Peyer's patch (tissue), 4 donors: ENCODE results near the gene SLC5A6. TPM values are rescaled to one million over a fixed set of nuclear protein-coding genes. Genes with fewer than 3 reads are reported as not detected.

Experiments used
- DNase-seq, 3 donors: peaks; one replicate each; pipeline ENCODE4 v3.0.0-alpha.2; 2017 to 2019
- H3K27ac ChIP-seq, 4 donors: fragments of 200-600 bp; sonication (generic); one replicate each; pipeline ENCODE4 v1.5.1; 2016 to 2019
- H3K27me3 ChIP-seq, 2 donors: fragments of 200-600 bp; sonication (generic); one replicate each; pipeline ENCODE4 v1.5.1; 2019
- H3K36me3 ChIP-seq, 3 donors: fragments of 200-600 bp; sonication (generic); one replicate each; pipeline ENCODE4 v1.5.1; 2016 to 2019
- H3K4me1 ChIP-seq, 4 donors: fragments of 200-600 bp; sonication (generic); one replicate each; pipeline ENCODE4 v1.5.1; 2016 to 2019
- H3K4me3 ChIP-seq, 4 donors: fragments of 200-600 bp; sonication (generic); 1 replicate in 3 of 4; 2 replicates in 1 of 4; pipeline ENCODE4 v1.5.1; 2016 to 2019; ENCODE audit warnings: mild to moderate bottlenecking in 1 of 4
- H3K9me3 ChIP-seq, 4 donors: fragments of 200-600 bp; sonication (generic); one replicate each; pipeline ENCODE4 v1.5.1; 2016 to 2019; ENCODE audit warnings: mild to moderate bottlenecking in 1 of 4
- POLR2A ChIP-seq, 2 donors: fragments of 450-650 bp; IDR thresholded peaks; one replicate each; pipeline ENCODE4 v1.5.1; 2017; ENCODE audit warnings: antibody characterized with exemption in 2 of 2, mild to moderate bottlenecking in 2 of 2, moderate library complexity in 2 of 2
- total RNA-seq, 4 donors: library from RNA; depleted of rRNA; stranded (reverse); fragments of >200 nt; gene quantifications; one replicate each; pipeline ENCODE4 v1.1.0, GENCODE V29; 2016
- TF ChIP-seq, protein P1 (sequence below), 6 experiments: fragments of 450-650 bp in 4 of 6; fragments of 200-600 bp in 2 of 6; sonication (generic) in 1 of 6; IDR thresholded peaks; one replicate each; pipeline ENCODE4 v1.5.1; 2017 to 2019; ENCODE audit warnings: antibody characterized with exemption in 6 of 6, mild to moderate bottlenecking in 3 of 6, moderate library complexity in 1 of 6

SLC5A6 gene
- total RNA-seq, 4 donors from 2014 or later, result 42.3 to 78.4 (median 65.8) TPM

DNA sequence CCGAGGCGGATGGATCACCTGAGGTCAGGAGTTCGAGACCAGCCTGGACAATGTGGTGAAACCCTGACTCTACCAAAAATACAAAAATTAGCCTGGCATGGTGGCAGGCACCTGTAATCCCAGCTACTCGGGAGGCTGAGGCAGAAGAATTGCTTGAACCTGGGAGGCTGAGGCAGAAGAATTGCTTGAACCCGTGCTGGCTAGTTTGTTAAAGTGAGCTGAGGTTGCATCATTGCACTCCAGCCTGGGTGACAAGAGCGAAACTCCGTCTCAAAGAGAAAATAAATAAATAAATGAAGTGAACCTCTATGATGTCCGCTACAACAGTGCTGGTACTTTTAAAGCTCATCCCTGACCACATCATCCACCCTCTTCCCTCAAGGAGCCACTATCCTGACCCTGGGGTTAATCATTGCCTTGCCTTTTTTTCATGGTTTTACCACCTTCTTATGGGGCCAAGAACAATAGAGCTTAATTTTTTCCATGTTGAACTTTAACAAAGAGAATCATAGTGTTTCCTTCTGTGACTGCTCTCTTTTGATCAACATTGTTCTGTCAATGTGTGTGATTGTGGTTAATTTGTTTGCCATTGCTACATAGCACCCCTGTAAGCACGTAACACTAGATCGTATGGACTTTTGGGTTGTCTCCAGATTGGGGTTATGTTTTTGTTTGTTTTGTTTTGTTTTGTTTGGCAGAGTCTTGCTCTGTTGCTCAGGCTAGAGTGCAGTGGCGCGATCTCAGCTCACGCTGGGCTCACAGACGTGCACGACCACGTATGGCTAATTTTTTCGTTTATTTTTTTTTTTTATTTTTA is 17.3 kb downstream of the SLC5A6 start:
- Histone ChIP-seq H3K4me3 (no peak overlapping the region), H3K27ac (no peak overlapping the region), H3K9me3 (no peaks in the 10 kb centered on the region), H3K36me3 (no peaks in the 10 kb centered on the region), H3K4me1 (no peaks in the 10 kb centered on the region), H3K27me3 (no peaks in the 10 kb centered on the region)
- DNase-seq, result no peak
- TF ChIP-seq, protein P1, sequence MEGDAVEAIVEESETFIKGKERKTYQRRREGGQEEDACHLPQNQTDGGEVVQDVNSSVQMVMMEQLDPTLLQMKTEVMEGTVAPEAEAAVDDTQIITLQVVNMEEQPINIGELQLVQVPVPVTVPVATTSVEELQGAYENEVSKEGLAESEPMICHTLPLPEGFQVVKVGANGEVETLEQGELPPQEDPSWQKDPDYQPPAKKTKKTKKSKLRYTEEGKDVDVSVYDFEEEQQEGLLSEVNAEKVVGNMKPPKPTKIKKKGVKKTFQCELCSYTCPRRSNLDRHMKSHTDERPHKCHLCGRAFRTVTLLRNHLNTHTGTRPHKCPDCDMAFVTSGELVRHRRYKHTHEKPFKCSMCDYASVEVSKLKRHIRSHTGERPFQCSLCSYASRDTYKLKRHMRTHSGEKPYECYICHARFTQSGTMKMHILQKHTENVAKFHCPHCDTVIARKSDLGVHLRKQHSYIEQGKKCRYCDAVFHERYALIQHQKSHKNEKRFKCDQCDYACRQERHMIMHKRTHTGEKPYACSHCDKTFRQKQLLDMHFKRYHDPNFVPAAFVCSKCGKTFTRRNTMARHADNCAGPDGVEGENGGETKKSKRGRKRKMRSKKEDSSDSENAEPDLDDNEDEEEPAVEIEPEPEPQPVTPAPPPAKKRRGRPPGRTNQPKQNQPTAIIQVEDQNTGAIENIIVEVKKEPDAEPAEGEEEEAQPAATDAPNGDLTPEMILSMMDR (IDR thresholded peaks at IDR 0.05), result no peak
- no peak for TF ChIP-seq POLR2A (IDR thresholded peaks at IDR 0.05)

DNA sequence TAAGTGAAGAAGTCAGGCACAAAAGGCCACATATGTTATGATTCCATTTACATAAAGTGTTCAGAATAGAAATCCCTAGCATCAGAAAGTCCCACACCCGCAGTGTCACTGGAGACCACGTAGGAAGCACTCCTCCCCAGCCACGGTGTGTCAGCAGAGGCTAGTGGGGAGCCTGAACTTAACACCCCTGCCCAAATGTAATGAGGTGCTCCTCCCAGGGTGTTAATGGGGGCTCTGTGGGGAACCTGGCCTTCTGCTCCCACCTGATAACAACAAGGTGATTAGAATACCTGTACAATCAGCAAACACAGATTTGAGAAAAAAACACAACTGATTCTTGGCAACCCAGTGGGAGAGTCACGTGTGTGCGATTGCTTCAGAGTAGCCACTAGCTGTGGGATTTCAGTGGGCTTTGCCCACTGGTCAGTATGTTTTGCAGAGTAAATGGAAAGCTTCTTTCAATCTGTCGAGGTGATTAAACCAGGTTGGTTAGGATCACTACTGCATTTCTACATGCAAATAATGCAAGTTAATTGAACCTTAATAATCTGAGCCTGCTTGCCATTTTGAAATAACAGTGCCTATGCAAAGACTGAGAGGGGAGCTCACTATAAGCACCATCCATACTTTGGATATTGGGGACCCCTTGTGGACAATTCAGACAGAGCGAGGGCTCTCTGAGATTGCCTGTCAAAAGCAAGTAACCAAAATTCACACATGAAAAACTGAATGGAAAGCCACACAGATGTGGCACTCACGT is 20.8 kb downstream of the SLC5A6 start:
- Histone ChIP-seq H3K4me3 (no peak overlapping the region), H3K4me1 (no peaks in the 10 kb centered on the region), H3K27ac (no peak overlapping the region), H3K36me3 (no peaks in the 10 kb centered on the region), H3K27me3 (no peaks in the 10 kb centered on the region), H3K9me3 (no peaks in the 10 kb centered on the region)
- peak in 2 of 3 donors; percentile 51 to 82 for DNase-seq
- TF ChIP-seq POLR2A (IDR thresholded peaks at IDR 0.05), result no peak
- TF ChIP-seq, protein P1 (IDR thresholded peaks at IDR 0.05), result peak; percentile 49 to 73 (median 68)

DNA sequence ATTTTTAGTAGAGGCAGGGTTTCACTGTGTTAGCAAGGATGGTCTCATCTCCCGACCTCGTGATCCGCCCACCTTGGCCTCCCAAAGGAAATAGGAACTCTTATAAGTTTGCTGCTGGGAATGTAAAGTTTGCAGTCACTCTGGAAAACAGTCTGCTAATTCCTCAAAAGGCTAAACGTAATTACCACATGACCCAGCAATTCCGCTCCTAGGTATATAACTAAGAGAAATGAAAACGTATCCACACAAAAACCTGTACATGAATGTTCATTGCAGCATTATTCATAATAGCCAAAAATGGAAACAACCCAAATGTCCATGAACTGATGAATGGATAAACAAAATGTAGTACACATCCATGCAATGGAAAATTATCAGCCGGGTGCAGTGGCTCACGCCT is 22.1 kb downstream of the SLC5A6 start:
- DNase-seq, result no peak
- TF ChIP-seq, protein P1 (IDR thresholded peaks at IDR 0.05), result no peak
- H3K27me3 ChIP-seq, result no peaks in the 10 kb centered on the region
- no peaks in the 10 kb centered on the region for H3K36me3 ChIP-seq
- H3K27ac ChIP-seq, result no peak overlapping the region
- H3K4me3 ChIP-seq, result no peak overlapping the region
- no peaks in the 10 kb centered on the region for H3K4me1 ChIP-seq
- no peaks in the 10 kb centered on the region for H3K9me3 ChIP-seq

DNA sequence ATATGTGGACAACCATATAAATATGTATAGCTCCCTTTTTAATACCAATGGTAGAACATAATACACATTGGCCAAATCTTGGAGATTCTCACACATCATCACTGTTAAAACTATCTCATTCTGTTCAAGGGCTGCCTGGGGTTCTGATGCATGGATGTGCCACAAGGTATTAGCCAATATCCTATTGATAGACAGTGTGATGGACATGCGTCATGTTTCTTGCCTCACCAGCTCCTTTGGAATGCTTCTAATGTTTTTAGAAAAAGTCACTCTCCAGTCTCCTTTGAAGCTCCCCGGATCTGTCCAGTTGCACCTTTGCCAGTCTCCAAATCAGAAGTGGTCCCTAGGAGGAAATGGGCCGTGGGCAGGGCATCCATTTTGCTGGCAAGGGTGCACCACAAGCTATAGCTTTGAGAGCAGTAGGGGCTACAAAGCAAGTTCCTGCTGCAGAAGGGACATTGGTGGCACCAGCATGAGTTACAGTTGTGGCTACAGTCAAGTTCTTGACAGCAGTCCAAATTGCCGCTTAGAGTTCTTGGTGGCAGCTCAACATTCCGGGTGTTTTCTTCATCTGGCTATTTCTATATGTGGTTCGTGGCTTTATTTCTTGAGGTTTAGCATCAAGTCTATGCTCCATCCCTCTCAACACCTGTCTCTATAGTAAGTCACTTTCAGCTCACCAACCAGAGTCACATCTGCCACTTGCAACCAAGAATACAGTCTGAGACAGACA is 25.3 kb downstream of the SLC5A6 start:
- peak overlapping the region in 1 of 4 donors; percentile 74 for H3K27ac ChIP-seq

More for the DNA sequence above, 25.3 kb downstream of the SLC5A6 start:
- H3K9me3 ChIP-seq, result no peaks in the 10 kb centered on the region
- H3K4me3 ChIP-seq, result no peak overlapping the region
- H3K36me3 ChIP-seq, result no peaks in the 10 kb centered on the region
- DNase-seq, result no peak
- TF ChIP-seq, protein P1 (IDR thresholded peaks at IDR 0.05), result no peak
- no peak for TF ChIP-seq POLR2A (IDR thresholded peaks at IDR 0.05)
- H3K27me3 ChIP-seq, result no peaks in the 10 kb centered on the region
- H3K4me1 ChIP-seq, result no peaks in the 10 kb centered on the region
